Measurements from ENCODE around the gene EGFL6.

The EGFL6 gene

GRCh38 chrX:13536551-13536950 lies 32.9 kb upstream of the EGFL6 start:
- TF ChIP-seq CTCF (conservative IDR thresholded peaks at IDR 0.05; ENCODE audit: control insufficient read depth, insufficient read depth, low read depth, low read length): no peak
- H3K4me3 ChIP-seq (ENCODE audit: control insufficient read depth, low read depth, low read length): no peak overlapping the region
- DNase-seq (ENCODE audit: low read depth): no peak

GRCh38 chrX:13538414-13538813 lies 31.0 kb upstream of the EGFL6 start:
- no peak for DNase-seq (ENCODE audit: low read depth)
- H3K4me3 ChIP-seq (ENCODE audit: control insufficient read depth, low read depth, low read length): no peak overlapping the region
- no peak for TF ChIP-seq CTCF (conservative IDR thresholded peaks at IDR 0.05; ENCODE audit: control insufficient read depth, insufficient read depth, low read depth, low read length)

- H3K4me3 ChIP-seq (ENCODE audit: control insufficient read depth, low read depth, low read length): no peak overlapping the region
- no peak for DNase-seq (ENCODE audit: low read depth)
- no peak for TF ChIP-seq CTCF (conservative IDR thresholded peaks at IDR 0.05; ENCODE audit: control insufficient read depth, insufficient read depth, low read depth, low read length)
These were observed 28.8 kb upstream of the EGFL6 start for GRCh38 chrX:13540602-13541001.

- no peak overlapping the region for H3K4me3 ChIP-seq (ENCODE audit: control insufficient read depth, low read depth, low read length)
- TF ChIP-seq CTCF (conservative IDR thresholded peaks at IDR 0.05; ENCODE audit: control insufficient read depth, insufficient read depth, low read depth, low read length): no peak
- no peak for DNase-seq (ENCODE audit: low read depth)
These were observed 23.7 kb upstream of the EGFL6 start for GRCh38 chrX:13545726-13546125.

GRCh38 chrX:13547671-13548070 lies 21.7 kb upstream of the EGFL6 start:
- TF ChIP-seq CTCF (conservative IDR thresholded peaks at IDR 0.05; ENCODE audit: control insufficient read depth, insufficient read depth, low read depth, low read length): no peak
- H3K4me3 ChIP-seq (ENCODE audit: control insufficient read depth, low read depth, low read length): no peak overlapping the region
- DNase-seq (ENCODE audit: low read depth): peak; percentile 1

GRCh38 chrX:13550346-13550745 lies 19.1 kb upstream of the EGFL6 start:
- no peak overlapping the region for H3K4me3 ChIP-seq (ENCODE audit: control insufficient read depth, low read depth, low read length)
- no peak for DNase-seq (ENCODE audit: low read depth)
- TF ChIP-seq CTCF (conservative IDR thresholded peaks at IDR 0.05; ENCODE audit: control insufficient read depth, insufficient read depth, low read depth, low read length): no peak

- no peak overlapping the region for H3K4me3 ChIP-seq (ENCODE audit: control insufficient read depth, low read depth, low read length)
- TF ChIP-seq CTCF (conservative IDR thresholded peaks at IDR 0.05; ENCODE audit: control insufficient read depth, insufficient read depth, low read depth, low read length): no peak
- DNase-seq (ENCODE audit: low read depth): no peak
These were observed 17.8 kb upstream of the EGFL6 start for GRCh38 chrX:13551610-13552009.
